GM12875 (cell line): ENCODE measurements around the gene TMEM205.
"Not testable (repeated sequence)": the region's sequence is repeated elsewhere in the genome, so short reads cannot be mapped to it uniquely, and the experiment has no call there.

Source experiments
- H3K4me3 ChIP-seq: one replicate; pipeline ENCODE4 v1.5.1; 2011; ENCODE audit warnings: low read depth, low read length, control low read depth
- CTCF ChIP-seq: IDR thresholded peaks from 2 replicates; pipeline ENCODE4 v1.5.1; 2011; ENCODE audit warnings: low read depth, mild to moderate bottlenecking, control low read depth, inconsistent platforms, low read length, moderate library complexity, borderline replicate concordance; ENCODE audit not compliant: insufficient read depth

Gene TMEM205

DNA sequence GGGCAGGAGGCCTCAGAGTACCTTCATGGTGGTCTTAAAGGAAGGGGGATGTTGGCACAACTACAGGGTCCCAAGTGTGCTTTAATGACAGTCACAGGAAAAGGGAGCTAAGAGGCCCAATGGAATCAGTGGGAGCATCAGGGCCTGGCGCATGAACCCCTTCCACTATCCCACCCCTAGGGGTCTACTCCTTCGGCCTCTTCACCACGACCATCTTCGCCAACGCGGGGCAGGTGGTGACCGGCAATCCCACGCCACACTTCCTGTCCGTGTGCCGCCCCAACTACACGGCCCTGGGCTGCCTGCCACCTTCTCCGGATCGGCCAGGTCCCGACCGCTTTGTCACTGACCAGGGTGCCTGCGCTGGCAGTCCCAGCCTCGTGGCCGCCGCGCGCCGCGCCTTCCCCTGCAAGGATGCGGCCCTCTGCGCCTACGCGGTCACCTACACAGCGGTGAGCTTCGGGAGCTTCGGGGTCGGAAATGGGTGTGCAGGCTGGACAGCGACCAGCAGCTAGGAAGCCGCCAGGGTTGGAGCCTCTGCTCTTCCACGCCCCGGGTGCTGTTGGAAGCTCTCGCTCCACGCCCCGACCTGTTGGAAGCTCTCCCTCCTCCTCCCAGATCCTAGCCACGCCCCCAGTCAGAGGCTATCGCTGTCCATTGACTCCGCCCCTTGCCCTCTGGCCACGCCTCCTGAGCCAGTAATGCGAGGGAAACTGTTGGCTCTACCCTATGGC lies 15.1 kb upstream of the TMEM205 start:
- no peak for TF ChIP-seq CTCF
- no peak overlapping the region for H3K4me3 ChIP-seq

DNA sequence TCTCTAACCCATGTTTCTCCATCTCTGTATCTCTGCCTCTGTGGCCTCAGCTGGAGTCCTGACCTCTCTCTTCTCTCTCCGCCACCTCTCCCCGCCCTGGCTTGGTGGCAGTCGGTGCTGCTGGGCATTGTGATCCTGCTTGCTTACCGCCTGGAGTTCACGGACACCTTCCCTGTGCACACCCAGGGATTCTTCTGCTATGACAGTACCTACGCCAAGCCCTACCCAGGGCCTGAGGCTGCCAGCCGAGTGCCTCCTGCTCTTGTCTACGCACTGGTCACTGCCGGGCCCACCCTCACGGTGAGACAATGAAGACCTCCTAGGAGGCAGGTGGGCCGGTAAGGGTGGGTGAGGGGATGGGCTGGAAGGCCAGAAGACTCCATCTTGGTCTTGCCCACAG lies 13.4 kb upstream of the TMEM205 start:
- no peak for TF ChIP-seq CTCF

GRCh38 chr19:11356676-11357550 lies 10.8 kb upstream of the TMEM205 start:
- no peak for TF ChIP-seq CTCF
- no peak overlapping the region for H3K4me3 ChIP-seq

More for the DNA sequence above, 13.4 kb upstream of the TMEM205 start:
- H3K4me3 ChIP-seq, result no peak overlapping the region

- no peak for TF ChIP-seq CTCF
- no peak overlapping the region for H3K4me3 ChIP-seq
These were observed 10.0 kb upstream of the TMEM205 start for GRCh38 chr19:11356074-11356397.

DNA sequence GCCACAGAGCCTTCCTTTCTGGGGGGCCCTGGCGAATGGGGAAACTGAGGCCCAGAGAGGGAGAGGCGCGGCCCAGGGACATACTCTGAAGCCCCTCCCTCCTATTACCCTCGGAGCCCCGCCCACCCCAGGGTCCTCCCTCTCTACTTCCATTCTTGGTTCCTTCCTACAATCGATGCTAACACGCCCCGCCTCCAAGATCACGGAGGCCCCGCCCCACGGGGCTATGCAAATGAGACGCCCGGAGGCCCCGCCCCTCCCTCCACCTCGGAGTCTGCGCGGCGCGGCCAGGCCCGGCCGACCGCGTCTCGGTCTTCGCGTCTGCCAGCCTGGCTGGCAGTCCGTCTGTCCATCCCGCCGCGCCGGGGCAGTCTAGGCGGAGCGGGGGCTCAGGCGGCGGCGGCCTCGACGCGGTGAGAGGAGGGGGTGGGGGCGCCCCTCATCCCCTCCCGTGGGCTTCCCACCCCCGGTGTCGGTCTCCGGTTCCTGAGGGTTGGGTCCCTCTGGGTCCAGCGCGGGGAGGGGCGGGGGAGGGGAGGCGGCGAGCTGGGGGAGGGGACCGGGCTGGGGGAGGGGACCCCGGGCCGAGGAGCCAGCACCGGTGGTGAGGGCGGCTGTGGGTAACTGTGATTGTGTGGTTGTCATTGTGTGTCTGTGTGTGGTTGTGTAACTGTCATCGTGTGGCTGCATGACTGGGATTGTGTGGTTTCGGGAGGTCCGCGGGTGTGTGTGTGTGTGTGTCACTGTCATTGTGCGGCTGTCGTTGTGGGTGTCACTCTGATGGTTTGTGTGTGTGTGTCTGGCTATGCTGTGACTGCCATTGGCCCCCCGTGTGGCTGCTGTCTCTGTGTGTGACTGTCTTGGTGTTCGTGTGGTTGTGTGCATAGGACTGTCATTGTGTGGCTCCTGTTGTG lies 9.3 kb upstream of the TMEM205 start, which contains the start of gene PLPPR2:
PLPPR2 (plus strand) TSS at position 273 of the 914 bp plus-strand sequence. CDS start 2,242 bp downstream, outside the sequence.
- no peak within 1 kb of the TSS for H3K4me3 ChIP-seq
- no peak for TF ChIP-seq CTCF

DNA sequence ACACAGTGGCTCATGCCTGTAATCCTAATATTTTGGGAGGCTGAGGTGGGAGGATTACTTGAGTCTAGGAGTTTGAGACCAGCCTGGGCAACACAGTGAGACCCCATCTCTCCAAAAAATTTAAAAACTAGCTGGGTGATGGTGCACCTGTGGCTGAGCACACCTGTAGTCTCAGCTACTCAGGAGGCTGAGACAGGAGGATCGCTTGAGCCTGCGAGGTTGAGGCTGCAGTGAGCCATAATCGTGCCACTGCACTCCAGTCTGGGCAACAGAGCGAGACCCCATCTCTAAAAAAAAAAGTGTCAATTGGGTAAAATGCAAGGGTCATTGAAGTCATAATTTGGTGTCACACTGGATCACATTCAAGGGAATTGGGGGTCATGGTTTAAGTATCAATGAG lies 8.0 kb upstream of the TMEM205 start:
- not testable (repeated sequence) for H3K4me3 ChIP-seq

- H3K4me3 ChIP-seq, result no peak overlapping the region
- no peak for TF ChIP-seq CTCF
These were observed 3.1 kb upstream of the TMEM205 start for GRCh38 chr19:11349171-11349570.
